Hematopoietic multipotent progenitor cell treated with erythropoietin and hydrocortisone succinate and interleukin-3 and kit ligand, for 4 days (in vitro differentiated cells): ENCODE data around the gene CEP192.
A peak's percentile ranks its signal among the peaks of the same experiment; 100 is the strongest.
"Not testable (repeated sequence)": the region's sequence is repeated elsewhere in the genome, so short reads cannot be mapped to it uniquely, and the experiment has no call there.

Source experiments
- DNase-seq: peaks from one replicate; pipeline ENCODE4 v3.0.0-alpha.2; 2015

CEP192 gene

GRCh38 chr18:12990967-12991820 lies at the start of gene CEP192:
TSS of gene CEP192 (plus strand) at chr18:12991362. CDS start at chr18:12999425, 8,063 bp downstream.
- DNase-seq, result peak; percentile 99

- no peak for DNase-seq
These were observed 47.9 kb upstream of the CEP192 start for GRCh38 chr18:12943215-12943614.

- DNase-seq, result peak; percentile 26
These were observed 46.5 kb upstream of the CEP192 start for GRCh38 chr18:12944709-12945108.

- peak; percentile 83 for DNase-seq
These were observed 44.4 kb upstream of the CEP192 start for GRCh38 chr18:12946549-12947284.

- peak; percentile 99 for DNase-seq
These were observed 43.7 kb upstream of the CEP192 start, which contains the start of gene SEH1L for GRCh38 chr18:12947285-12948049. TSS of gene SEH1L (plus strand) at chr18:12948011. CDS start at chr18:12948122, 111 bp downstream.

- DNase-seq, result peak; percentile 98
These were observed 42.9 kb upstream of the CEP192 start for GRCh38 chr18:12948050-12948804.

GRCh38 chr18:12958478-12958877 lies 32.7 kb upstream of the CEP192 start:
- DNase-seq, result no peak

GRCh38 chr18:12960395-12960794 lies 30.8 kb upstream of the CEP192 start:
- no peak for DNase-seq

GRCh38 chr18:12960853-12961397 lies 30.2 kb upstream of the CEP192 start:
- DNase-seq, result peak; percentile 59

- DNase-seq, result no peak
These were observed 28.1 kb upstream of the CEP192 start for GRCh38 chr18:12963069-12963468.

- no peak for DNase-seq
These were observed 23.0 kb upstream of the CEP192 start for GRCh38 chr18:12968115-12968514.

GRCh38 chr18:12968619-12969018 lies 22.5 kb upstream of the CEP192 start:
- no peak for DNase-seq

GRCh38 chr18:12973562-12974213 lies 17.5 kb upstream of the CEP192 start:
- DNase-seq, result no peak

- no peak for DNase-seq
These were observed 15.7 kb upstream of the CEP192 start for GRCh38 chr18:12975488-12975887.

GRCh38 chr18:12976305-12976704 lies 14.9 kb upstream of the CEP192 start:
- no peak for DNase-seq

- DNase-seq, result not testable (repeated sequence)
These were observed 11.1 kb upstream of the CEP192 start for GRCh38 chr18:12980065-12980464.

GRCh38 chr18:12989397-12990122 lies 1.6 kb upstream of the CEP192 start:
- no peak for DNase-seq

GRCh38 chr18:12990123-12990475 lies 1.1 kb upstream of the CEP192 start:
- DNase-seq, result peak; percentile 53

GRCh38 chr18:12990641-12990966 lies 558 bp upstream of the CEP192 start:
- peak; percentile 53 for DNase-seq

GRCh38 chr18:12991821-12992179 lies 638 bp downstream of the CEP192 start:
- no peak for DNase-seq

GRCh38 chr18:12993439-12993838 lies 2.3 kb downstream of the CEP192 start:
- DNase-seq, result no peak
